ENCODE results near the gene TPX2.

The TPX2 gene

GRCh38 chr20:31803552-31804291 lies 64.6 kb downstream of the TPX2 start:
- H3K79me1 ChIP-seq (replicated peaks; ENCODE audit: low read length, poor library complexity, severe bottlenecking): peaks cover 2% of the 10 kb centered on the region
- no peak overlapping the region for H3K9ac ChIP-seq (ENCODE audit: low read length)
- H2BK15ac ChIP-seq (ENCODE audit: low read depth, poor library complexity, severe bottlenecking): no peak overlapping the region
- 94% methylated on average over 7 of the region's 7 CpGs for WGBS
- H3K4me1 ChIP-seq (ENCODE audit: control insufficient read depth, insufficient read depth, low read depth, low read length): no peaks in the 10 kb centered on the region
- H4K8ac ChIP-seq (ENCODE audit: low read length): no peak overlapping the region
- no peak overlapping the region for H3K18ac ChIP-seq (ENCODE audit: low read depth in 1 of 2, low read length in 2 of 2)
- no peak overlapping the region for H3K4me2 ChIP-seq (ENCODE audit: low read length, poor library complexity, severe bottlenecking)
- no peak overlapping the region for H3K23ac ChIP-seq (ENCODE audit: low read length in 2 of 2)
- no peak overlapping the region for H2BK12ac ChIP-seq (ENCODE audit: low read length in 2 of 2)
- no peak overlapping the region for H3K4ac ChIP-seq (ENCODE audit: low read depth in 1 of 2, low read length in 2 of 2)
- DNase-seq: no peak
- no peak overlapping the region for H2BK120ac ChIP-seq (ENCODE audit: low read depth, low read length)
- no peaks in the 10 kb centered on the region for H3K9me3 ChIP-seq (ENCODE audit: control insufficient read depth, low read length)
- no peak overlapping the region for H4K91ac ChIP-seq (ENCODE audit: low read length)
- no peak overlapping the region for H3K27ac ChIP-seq (ENCODE audit: low read length, poor library complexity, severe bottlenecking)
- no peak overlapping the region for H2AK5ac ChIP-seq (ENCODE audit: low read length, severe bottlenecking)
- H3K4me3 ChIP-seq (ENCODE audit: insufficient read depth in 1 of 2, low read depth in 1 of 2, low read length in 2 of 2): no peak overlapping the region
- H3K27me3 ChIP-seq (ENCODE audit: control insufficient read depth in 1 of 2, insufficient read depth in 1 of 2, low read length in 2 of 2): no peaks in the 10 kb centered on the region
- H2BK5ac ChIP-seq (ENCODE audit: low read depth, low read length, poor library complexity, severe bottlenecking): no peak overlapping the region
- H3K36me3 ChIP-seq (ENCODE audit: control insufficient read depth in 1 of 2, insufficient read depth in 2 of 2, low read depth in 1 of 2, low read length in 2 of 2): peaks cover 5 to 28% of the 10 kb centered on the region in 2 experiments
- H3K14ac ChIP-seq (ENCODE audit: low read length in 2 of 2): no peak overlapping the region
- H2AFZ ChIP-seq (ENCODE audit: low read depth, low read length): no peak overlapping the region

DNA sequence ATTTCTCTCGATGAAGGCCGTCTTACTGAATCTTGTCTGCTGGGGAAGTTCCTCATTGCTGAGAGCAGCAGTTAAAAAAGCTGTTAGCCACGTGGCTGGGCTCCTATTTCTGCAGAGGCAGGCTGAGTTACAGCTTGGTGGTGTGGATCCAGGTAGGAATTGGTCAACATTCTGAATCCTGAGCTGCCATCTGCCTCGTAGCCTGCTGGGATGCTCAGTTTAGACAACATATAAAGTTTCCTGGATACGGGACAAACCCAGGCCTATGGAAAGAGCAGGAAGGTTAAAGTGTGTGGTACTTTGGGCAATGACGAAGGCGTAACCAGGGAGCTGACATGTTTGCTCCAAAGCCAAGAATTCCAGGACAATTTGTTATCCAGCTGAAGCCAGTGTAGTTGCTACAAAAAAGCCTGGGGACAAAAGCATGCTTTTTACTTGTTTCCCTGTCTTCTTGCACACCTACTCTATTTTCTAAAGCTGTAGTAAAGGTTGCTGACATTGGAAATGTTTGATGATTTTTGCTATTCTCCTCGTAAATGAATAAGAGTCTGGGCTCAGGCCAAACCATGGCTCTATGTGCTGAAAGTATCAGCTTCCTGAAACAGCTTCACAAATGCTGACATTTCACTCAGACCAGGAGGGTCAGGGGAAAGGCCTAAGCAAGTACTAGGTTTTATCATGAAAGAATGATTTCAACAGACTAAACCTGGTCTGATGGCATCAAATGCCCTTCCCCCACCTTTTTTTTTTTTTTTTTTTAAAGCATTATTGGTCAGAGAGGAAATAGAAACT lies 67.7 kb downstream of the TPX2 start:
- H2BK120ac ChIP-seq (ENCODE audit: low read depth, low read length): no peak overlapping the region
- 97% methylated on average over 8 of the region's 8 CpGs for WGBS

GRCh38 chr20:31808481-31808880 lies 69.4 kb downstream of the TPX2 start:
- H4K8ac ChIP-seq (ENCODE audit: low read length): no peak overlapping the region
- H3K4ac ChIP-seq (ENCODE audit: low read depth in 1 of 2, low read length in 2 of 2): no peak overlapping the region
- no peak overlapping the region for H3K23ac ChIP-seq (ENCODE audit: low read length in 2 of 2)
- no peak overlapping the region for H2AK5ac ChIP-seq (ENCODE audit: low read length, severe bottlenecking)
- no peak overlapping the region for H3K4me3 ChIP-seq (ENCODE audit: insufficient read depth in 1 of 2, low read depth in 1 of 2, low read length in 2 of 2)
- H2BK15ac ChIP-seq (ENCODE audit: low read depth, poor library complexity, severe bottlenecking): no peak overlapping the region
- no peak overlapping the region for H2BK5ac ChIP-seq (ENCODE audit: low read depth, low read length, poor library complexity, severe bottlenecking)
- no peaks in the 10 kb centered on the region for H3K27me3 ChIP-seq (ENCODE audit: control insufficient read depth in 1 of 2, insufficient read depth in 1 of 2, low read length in 2 of 2)
- DNase-seq: no peak
- H3K4me1 ChIP-seq (ENCODE audit: control insufficient read depth, insufficient read depth, low read depth, low read length): peaks cover 22% of the 10 kb centered on the region
- WGBS: 99% methylated on average over 3 of the region's 3 CpGs
- H3K9me3 ChIP-seq (ENCODE audit: control insufficient read depth, low read length): no peaks in the 10 kb centered on the region
- H2BK120ac ChIP-seq (ENCODE audit: low read depth, low read length): no peak overlapping the region
- no peak overlapping the region for H3K4me2 ChIP-seq (ENCODE audit: low read length, poor library complexity, severe bottlenecking)
- no peak overlapping the region for H3K18ac ChIP-seq (ENCODE audit: low read depth in 1 of 2, low read length in 2 of 2)
- H2AFZ ChIP-seq (ENCODE audit: low read depth, low read length): no peak overlapping the region
- H3K36me3 ChIP-seq (ENCODE audit: control insufficient read depth in 1 of 2, insufficient read depth in 2 of 2, low read depth in 1 of 2, low read length in 2 of 2): peaks cover 0 to 5% of the 10 kb centered on the region in 2 experiments
- H3K27ac ChIP-seq (ENCODE audit: low read length, poor library complexity, severe bottlenecking): no peak overlapping the region
- H3K14ac ChIP-seq (ENCODE audit: low read length in 2 of 2): no peak overlapping the region
- no peak overlapping the region for H2BK12ac ChIP-seq (ENCODE audit: low read length in 2 of 2)
- no peak overlapping the region for H4K91ac ChIP-seq (ENCODE audit: low read length)
- H3K9ac ChIP-seq (ENCODE audit: low read length): no peak overlapping the region
- H3K79me1 ChIP-seq (replicated peaks; ENCODE audit: low read length, poor library complexity, severe bottlenecking): peaks cover 2% of the 10 kb centered on the region

More for the DNA sequence above, 67.7 kb downstream of the TPX2 start:
- Histone ChIP-seq H3K4me2 (ENCODE audit: low read length, poor library complexity, severe bottlenecking) (no peak overlapping the region), H3K4me3 (ENCODE audit: insufficient read depth in 1 of 2, low read depth in 1 of 2, low read length in 2 of 2) (no peak overlapping the region), H3K36me3 (ENCODE audit: control insufficient read depth in 1 of 2, insufficient read depth in 2 of 2, low read depth in 1 of 2, low read length in 2 of 2) (peaks cover 3 to 12% of the 10 kb centered on the region in 2 experiments), H3K4ac (ENCODE audit: low read depth in 1 of 2, low read length in 2 of 2) (no peak overlapping the region), H2BK5ac (ENCODE audit: low read depth, low read length, poor library complexity, severe bottlenecking) (no peak overlapping the region), H3K18ac (ENCODE audit: low read depth in 1 of 2, low read length in 2 of 2) (no peak overlapping the region), H3K9ac (ENCODE audit: low read length) (no peak overlapping the region), H3K4me1 (ENCODE audit: control insufficient read depth, insufficient read depth, low read depth, low read length) (peaks cover 14% of the 10 kb centered on the region), H3K14ac (ENCODE audit: low read length in 2 of 2) (no peak overlapping the region), H2BK15ac (ENCODE audit: low read depth, poor library complexity, severe bottlenecking) (no peak overlapping the region), H3K23ac (ENCODE audit: low read length in 2 of 2) (no peak overlapping the region), H4K91ac (ENCODE audit: low read length) (no peak overlapping the region), H3K27me3 (ENCODE audit: control insufficient read depth in 1 of 2, insufficient read depth in 1 of 2, low read length in 2 of 2) (no peaks in the 10 kb centered on the region), H2AFZ (ENCODE audit: low read depth, low read length) (no peak overlapping the region), H4K8ac (ENCODE audit: low read length) (no peak overlapping the region), H3K79me1 (replicated peaks; ENCODE audit: low read length, poor library complexity, severe bottlenecking) (peaks cover 2% of the 10 kb centered on the region), H3K27ac (ENCODE audit: low read length, poor library complexity, severe bottlenecking) (no peak overlapping the region), H2BK12ac (ENCODE audit: low read length in 2 of 2) (no peak overlapping the region), H2AK5ac (ENCODE audit: low read length, severe bottlenecking) (no peak overlapping the region), H3K9me3 (ENCODE audit: control insufficient read depth, low read length) (no peaks in the 10 kb centered on the region)
- DNase-seq: no peak

DNA sequence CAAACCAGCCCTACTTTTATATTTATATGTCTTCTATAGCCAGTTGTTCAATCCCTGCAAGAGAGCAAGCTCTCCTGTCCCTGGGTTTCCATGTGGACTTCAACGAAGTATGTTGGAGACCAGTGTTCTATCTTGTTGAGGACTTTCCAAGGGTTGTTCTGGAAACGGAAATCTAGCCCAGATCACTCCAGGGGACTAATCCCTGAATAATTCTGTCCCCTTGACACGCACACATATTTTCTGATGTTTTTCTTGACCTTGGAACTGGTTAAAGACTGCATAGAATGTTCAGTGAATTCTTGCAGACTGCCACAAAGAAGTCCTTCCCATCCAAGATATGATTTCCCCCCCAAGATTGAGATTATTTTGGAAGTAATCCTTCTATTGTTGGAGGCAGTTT lies 70.6 kb downstream of the TPX2 start:
- Histone ChIP-seq H3K14ac (ENCODE audit: low read length in 2 of 2) (no peak overlapping the region), H3K27me3 (ENCODE audit: control insufficient read depth in 1 of 2, insufficient read depth in 1 of 2, low read length in 2 of 2) (no peaks in the 10 kb centered on the region), H3K4me1 (ENCODE audit: control insufficient read depth, insufficient read depth, low read depth, low read length) (peaks cover 22% of the 10 kb centered on the region), H4K91ac (ENCODE audit: low read length) (no peak overlapping the region), H3K18ac (ENCODE audit: low read depth in 1 of 2, low read length in 2 of 2) (no peak overlapping the region), H3K79me1 (replicated peaks; ENCODE audit: low read length, poor library complexity, severe bottlenecking) (peaks cover 2% of the 10 kb centered on the region), H3K9ac (ENCODE audit: low read length) (no peak overlapping the region), H3K4me2 (ENCODE audit: low read length, poor library complexity, severe bottlenecking) (no peak overlapping the region), H2BK5ac (ENCODE audit: low read depth, low read length, poor library complexity, severe bottlenecking) (no peak overlapping the region), H2BK15ac (ENCODE audit: low read depth, poor library complexity, severe bottlenecking) (no peak overlapping the region), H2BK12ac (ENCODE audit: low read length in 2 of 2) (no peak overlapping the region), H2BK120ac (ENCODE audit: low read depth, low read length) (no peak overlapping the region), H3K23ac (ENCODE audit: low read length in 2 of 2) (no peak overlapping the region), H2AK5ac (ENCODE audit: low read length, severe bottlenecking) (no peak overlapping the region), H4K8ac (ENCODE audit: low read length) (no peak overlapping the region), H2AFZ (ENCODE audit: low read depth, low read length) (no peak overlapping the region), H3K9me3 (ENCODE audit: control insufficient read depth, low read length) (no peaks in the 10 kb centered on the region), H3K36me3 (ENCODE audit: control insufficient read depth in 1 of 2, insufficient read depth in 2 of 2, low read depth in 1 of 2, low read length in 2 of 2) (peaks cover 0 to 3% of the 10 kb centered on the region in 2 experiments), H3K4ac (ENCODE audit: low read depth in 1 of 2, low read length in 2 of 2) (no peak overlapping the region), H3K4me3 (ENCODE audit: insufficient read depth in 1 of 2, low read depth in 1 of 2, low read length in 2 of 2) (no peak overlapping the region), H3K27ac (ENCODE audit: low read length, poor library complexity, severe bottlenecking) (no peak overlapping the region)
- no peak for DNase-seq
- WGBS: 79% methylated on average over 3 of the region's 3 CpGs

All from mesenchymal stem cell (in vitro differentiated cells and primary cell).